ENCODE measurements around the gene CARS1.

- TF ChIP-seq, protein P1, sequence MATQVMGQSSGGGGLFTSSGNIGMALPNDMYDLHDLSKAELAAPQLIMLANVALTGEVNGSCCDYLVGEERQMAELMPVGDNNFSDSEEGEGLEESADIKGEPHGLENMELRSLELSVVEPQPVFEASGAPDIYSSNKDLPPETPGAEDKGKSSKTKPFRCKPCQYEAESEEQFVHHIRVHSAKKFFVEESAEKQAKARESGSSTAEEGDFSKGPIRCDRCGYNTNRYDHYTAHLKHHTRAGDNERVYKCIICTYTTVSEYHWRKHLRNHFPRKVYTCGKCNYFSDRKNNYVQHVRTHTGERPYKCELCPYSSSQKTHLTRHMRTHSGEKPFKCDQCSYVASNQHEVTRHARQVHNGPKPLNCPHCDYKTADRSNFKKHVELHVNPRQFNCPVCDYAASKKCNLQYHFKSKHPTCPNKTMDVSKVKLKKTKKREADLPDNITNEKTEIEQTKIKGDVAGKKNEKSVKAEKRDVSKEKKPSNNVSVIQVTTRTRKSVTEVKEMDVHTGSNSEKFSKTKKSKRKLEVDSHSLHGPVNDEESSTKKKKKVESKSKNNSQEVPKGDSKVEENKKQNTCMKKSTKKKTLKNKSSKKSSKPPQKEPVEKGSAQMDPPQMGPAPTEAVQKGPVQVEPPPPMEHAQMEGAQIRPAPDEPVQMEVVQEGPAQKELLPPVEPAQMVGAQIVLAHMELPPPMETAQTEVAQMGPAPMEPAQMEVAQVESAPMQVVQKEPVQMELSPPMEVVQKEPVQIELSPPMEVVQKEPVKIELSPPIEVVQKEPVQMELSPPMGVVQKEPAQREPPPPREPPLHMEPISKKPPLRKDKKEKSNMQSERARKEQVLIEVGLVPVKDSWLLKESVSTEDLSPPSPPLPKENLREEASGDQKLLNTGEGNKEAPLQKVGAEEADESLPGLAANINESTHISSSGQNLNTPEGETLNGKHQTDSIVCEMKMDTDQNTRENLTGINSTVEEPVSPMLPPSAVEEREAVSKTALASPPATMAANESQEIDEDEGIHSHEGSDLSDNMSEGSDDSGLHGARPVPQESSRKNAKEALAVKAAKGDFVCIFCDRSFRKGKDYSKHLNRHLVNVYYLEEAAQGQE (IDR thresholded peaks at IDR 0.05; ENCODE audit: insufficient read depth in 1 of 2, low read depth in 2 of 2, low read length in 1 of 2), result no peak
- TF ChIP-seq, protein P2, sequence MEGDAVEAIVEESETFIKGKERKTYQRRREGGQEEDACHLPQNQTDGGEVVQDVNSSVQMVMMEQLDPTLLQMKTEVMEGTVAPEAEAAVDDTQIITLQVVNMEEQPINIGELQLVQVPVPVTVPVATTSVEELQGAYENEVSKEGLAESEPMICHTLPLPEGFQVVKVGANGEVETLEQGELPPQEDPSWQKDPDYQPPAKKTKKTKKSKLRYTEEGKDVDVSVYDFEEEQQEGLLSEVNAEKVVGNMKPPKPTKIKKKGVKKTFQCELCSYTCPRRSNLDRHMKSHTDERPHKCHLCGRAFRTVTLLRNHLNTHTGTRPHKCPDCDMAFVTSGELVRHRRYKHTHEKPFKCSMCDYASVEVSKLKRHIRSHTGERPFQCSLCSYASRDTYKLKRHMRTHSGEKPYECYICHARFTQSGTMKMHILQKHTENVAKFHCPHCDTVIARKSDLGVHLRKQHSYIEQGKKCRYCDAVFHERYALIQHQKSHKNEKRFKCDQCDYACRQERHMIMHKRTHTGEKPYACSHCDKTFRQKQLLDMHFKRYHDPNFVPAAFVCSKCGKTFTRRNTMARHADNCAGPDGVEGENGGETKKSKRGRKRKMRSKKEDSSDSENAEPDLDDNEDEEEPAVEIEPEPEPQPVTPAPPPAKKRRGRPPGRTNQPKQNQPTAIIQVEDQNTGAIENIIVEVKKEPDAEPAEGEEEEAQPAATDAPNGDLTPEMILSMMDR (IDR thresholded peaks at IDR 0.05), result no peak
- no peak for TF ChIP-seq POLR2AphosphoS5 (IDR thresholded peaks at IDR 0.05; ENCODE audit: low read depth, low read length)
Observed at GRCh38 chr11:3022982-3023381, 34.2 kb downstream of the CARS1 start.
